ENCODE results near the gene UROC1.
"Not testable (repeated sequence)": the region's sequence is repeated elsewhere in the genome, so short reads cannot be mapped to it uniquely, and the experiment has no call there.

Gene UROC1

DNA sequence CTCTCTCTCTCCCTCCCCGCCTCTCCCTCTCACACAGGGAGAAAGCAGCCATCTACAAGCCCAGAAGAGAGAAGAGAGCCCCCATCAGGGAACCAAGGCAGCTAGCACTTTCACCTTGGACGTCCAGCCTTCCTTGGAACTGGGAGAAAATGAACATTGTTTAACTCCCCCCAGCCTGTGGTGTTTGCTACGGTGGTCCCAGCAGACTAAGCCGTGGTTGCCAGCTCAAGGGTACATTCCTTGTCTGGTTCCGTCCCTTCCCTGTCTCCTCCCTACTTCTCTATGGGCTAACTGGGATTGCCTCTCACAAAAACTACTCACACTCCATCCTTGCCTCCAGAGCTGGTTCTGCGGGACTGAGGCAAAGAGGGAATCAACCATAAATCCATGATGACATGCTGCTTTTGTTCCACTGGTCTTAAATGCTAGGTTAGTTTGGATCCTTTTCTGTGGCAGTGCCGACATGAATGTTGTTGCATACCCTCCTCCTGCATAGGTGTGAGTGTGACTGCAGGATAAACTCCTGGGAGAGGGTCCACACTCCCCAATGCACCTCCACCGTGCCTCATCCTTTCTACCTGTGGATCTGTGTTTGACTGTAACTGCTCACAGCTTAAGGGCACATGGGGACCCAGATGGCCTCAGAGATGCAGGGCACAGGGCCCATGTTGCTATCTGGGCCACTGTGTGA is 29.1 kb upstream of the UROC1 start:
- no peak for DNase-seq

- no peak for DNase-seq
Observed at GRCh38 chr3:126546013-126546412, 28.4 kb upstream of the UROC1 start.

GRCh38 chr3:126545544-126545943 is 28.0 kb upstream of the UROC1 start:
- no peak for DNase-seq

DNA sequence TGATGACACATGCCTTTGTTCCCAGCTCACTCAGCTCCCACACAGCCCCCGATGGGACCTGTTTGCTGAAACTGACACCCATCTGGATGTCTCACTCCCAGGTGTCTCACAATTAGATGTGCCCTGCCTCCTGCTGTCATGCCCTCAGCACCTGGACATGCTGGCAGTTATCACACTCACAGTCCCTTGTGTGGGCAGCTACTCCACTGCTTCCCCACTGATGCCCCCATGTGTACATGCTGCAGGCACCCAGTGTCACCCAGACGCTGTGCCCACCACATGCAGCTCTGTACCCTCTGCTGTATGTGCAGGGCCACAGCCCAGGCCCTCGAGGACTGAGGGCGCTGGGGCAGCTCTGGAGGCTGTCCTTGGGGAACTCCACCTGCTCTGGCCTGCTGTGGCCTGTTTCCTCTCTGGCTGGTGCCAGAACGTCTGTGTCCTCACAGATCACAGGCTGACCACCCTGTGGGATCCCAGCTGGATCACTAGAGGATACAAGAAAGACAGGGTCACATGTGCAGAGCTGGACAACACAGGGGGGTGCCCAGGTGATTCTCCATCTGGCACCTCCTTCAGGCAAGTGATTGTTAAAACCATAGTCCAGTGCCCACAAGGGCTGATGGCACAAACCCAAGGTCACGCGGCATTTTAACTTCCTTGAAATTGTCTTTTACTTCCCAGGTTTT is 27.2 kb upstream of the UROC1 start:
- DNase-seq: no peak

GRCh38 chr3:126543457-126544061 is 26.0 kb upstream of the UROC1 start:
- no peak for DNase-seq

DNA sequence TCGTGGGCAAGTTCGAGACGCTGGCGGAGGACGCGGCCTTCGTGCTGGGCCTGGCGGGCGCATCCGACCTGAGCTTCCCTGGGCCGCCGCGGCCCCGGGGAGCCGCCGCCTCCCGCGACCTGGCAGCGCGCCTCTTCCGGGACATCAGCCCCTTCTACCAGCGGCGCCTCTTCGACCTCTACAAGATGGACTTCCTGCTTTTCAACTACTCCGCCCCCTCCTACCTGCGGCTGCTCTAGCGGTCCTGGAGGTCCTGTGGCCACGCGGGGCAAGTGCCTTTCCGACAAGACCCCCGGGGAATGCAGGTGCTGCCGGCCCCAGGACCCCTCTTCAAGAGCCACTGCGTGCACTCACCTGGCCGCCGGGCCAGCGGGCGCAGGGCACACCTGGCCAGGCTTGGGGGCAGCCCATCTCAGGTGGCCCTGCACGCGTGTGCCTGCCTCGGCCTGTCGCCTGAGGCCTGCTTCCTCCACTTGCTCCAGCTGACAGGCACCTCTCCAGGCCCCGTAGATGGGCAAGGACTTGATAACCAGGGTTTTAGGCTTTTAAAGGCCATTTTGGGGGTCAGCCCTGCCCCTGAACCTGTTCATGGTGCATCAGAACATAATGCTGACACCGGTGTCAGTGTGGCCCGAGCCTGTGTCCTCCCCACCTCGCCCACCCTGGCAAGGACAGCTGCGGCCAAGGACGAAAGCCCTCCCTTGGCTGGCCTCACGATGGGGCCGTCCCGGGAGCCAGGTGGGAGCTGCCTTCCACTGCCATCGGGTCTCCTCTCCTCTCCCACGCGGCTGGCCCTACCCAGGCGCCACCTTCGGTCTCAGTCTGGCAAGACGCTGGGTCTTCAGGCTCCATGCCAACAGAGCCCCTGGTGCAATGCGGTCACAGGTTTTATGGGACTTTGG is 25.0 kb upstream of the UROC1 start:
- DNase-seq: no peak

DNA sequence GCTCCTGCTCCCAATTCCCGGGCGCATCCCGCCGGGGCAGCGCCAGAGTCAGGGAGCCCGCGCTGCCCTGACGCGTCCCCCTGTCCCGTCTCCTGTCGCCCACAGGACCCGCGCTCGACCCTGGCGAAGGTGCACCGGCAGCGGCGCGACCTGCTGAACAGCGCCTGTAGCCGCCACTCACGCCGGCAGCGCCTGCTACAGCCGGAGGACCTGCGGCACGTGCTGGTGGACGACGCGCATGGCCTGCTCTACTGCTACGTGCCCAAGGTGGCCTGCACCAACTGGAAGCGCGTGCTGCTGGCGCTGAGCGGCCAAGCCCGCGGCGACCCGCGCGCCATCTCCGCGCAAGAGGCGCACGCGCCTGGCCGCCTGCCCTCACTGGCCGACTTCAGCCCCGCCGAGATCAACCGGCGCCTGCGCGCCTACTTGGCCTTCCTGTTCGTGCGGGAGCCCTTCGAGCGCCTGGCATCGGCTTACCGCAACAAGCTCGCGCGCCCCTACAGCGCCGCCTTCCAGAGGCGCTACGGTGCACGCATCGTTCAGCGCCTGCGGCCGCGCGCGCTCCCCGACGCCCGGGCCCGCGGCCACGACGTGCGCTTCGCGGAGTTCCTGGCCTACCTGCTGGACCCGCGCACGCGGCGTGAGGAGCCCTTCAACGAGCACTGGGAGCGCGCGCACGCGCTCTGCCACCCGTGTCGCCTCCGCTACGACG is 24.2 kb upstream of the UROC1 start:
- DNase-seq: no peak

DNA sequence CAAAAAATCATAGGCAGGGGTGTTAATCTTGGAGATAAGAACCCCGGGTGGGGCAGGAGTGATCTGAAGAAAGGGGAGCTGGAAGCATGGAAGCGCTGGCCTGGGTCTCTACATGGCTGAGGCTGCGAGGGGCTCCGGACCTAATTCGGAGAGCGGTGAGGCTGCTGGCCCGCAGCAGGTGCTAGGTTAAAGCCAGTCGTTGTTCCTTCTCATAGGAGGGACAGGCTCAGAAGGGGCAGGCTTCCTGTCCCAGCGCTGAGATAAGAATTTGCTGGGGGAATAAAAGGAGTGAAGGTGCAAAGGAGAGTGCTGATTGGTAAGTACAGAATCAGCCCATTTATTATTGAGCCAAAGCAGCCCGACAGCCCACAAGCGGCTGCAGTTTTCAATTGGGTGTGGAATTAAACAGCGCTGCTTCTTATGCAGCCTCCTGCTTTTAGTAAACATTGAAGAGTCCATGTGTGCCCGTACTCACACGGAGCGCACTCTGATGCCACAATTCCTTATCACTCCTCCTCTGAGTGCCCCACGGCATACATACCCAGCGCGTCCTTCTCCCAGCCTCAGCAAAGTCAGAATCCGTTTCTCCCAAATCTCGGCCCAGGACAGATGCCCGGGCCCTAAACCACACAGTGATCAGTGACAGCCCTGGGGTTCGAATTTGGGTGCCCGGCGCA is 23.5 kb upstream of the UROC1 start:
- no peak for DNase-seq

GRCh38 chr3:126540342-126540849 is 22.8 kb upstream of the UROC1 start:
- DNase-seq: no peak

DNA sequence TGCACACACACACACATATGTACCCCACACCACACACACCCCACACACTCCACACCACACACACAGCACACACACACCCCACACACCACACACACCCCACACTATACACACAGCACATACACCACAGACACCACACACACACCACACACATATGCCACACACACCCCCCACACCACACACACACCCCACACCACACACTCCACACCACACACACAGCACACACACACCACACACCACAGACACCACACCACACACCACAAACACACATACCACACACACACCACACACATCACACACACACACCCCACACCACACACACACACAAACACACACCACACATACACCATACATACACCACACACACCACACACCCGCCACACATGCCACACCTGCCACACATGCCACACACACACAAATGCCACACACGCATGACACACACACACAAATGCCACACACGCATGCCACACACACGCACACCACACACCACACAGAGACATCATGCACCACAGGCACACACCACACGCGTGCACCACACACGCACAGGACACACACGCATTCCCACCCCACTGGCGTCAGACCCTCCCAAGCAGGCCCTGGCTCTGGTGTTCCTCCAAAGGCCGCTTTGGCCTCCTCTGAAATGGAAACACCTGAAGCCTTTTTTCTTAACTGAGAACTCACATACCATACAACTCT is 22.1 kb upstream of the UROC1 start:
- DNase-seq: no peak

DNA sequence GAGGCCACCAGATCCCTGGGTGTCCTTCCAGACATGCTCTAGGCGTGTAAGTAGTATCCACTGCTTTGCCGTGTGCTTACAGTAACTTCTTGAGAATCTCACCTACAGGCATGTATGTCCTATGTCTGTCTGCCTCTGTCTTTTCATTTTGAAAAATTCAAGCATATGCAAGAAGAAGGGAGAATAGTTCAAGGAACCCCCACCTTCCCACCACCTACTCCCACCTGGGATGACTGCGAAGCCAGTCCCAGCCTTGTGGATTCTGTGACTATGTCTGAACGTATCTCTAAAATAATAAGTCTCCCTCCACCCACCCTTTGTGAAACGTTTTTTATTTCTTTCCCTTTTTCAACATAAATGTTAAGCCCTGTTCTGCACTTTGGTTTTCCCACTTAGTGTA is 21.4 kb upstream of the UROC1 start:
- DNase-seq: no peak

DNA sequence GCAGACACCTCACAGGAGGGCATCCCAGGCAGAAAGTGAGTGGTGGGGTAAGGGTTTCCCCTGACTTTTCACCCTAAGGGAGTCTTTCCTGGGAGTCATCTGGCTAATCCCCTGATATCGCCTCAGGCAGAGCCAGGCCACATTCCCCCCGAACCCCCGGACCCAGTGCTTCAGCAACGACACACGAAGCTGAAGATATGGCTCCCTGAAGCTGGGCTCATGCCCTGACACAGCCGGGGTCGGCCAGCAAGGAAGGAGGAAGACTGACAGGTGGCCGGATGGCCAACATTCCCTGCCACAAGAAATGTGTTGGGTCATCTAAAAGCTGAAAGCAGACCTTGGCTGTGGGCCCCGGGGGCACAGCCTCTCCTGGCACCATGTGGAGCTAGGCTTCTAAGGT is 20.7 kb upstream of the UROC1 start:
- DNase-seq: no peak

DNA sequence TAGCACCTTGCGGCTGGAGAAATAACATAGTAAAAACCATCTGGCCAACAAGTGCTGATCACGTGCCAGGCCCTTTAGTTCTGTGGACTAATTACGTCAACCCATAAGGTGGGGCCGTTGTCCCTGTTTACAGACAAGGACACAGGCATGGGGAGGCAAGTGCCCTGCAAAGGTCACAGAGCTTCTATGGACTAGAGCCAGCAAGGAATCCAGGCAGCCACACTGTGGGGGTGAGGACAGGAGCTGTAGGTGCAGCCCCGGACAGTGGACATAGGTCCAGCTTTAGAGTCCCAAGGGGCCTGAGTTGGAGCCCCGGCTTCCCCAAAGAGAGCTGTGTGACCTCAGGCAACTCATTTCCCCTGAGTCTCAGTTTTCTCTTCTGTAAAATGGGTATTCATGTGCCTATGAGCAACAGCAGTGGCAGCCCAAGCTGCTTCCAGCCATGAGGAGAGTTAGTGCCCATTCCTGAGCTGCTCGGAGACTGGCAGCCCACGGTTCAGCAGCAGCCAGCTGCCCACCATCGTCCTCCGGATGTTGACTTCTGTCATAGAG is 20.2 kb upstream of the UROC1 start:
- DNase-seq: no peak

DNA sequence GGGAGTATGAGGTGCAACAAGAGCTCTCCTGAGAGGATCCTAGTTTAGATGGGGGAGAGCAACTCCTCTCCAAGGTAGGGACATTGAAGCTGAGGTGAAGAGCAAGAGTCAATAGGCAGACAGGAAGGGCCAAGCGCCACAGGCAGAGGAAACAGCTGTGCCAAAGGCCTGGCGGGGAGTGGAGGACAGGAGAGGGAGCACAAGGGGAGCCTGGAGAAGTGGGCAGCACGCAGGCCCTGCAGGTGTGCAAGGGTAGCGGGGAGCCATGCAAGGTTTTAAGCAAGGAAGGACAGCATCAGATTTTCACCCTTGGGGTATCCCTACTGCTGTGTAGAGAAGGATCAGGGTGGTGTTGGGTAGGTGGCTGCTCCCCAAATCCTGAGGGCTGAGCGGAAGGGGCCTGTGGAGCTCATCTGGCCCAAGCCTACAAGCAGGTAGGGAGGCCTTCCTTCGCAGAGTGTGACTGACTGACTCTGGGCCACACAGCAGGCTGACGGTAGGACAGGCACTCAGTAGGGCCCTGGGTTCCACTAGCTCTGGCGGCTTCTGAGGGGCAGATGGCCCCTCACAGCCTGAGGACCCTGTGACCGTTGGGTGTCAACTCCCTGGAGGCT is 19.6 kb upstream of the UROC1 start:
- no peak for DNase-seq

GRCh38 chr3:126536126-126536525 is 18.6 kb upstream of the UROC1 start:
- DNase-seq: no peak

GRCh38 chr3:126535636-126536035 is 18.1 kb upstream of the UROC1 start:
- no peak for DNase-seq

DNA sequence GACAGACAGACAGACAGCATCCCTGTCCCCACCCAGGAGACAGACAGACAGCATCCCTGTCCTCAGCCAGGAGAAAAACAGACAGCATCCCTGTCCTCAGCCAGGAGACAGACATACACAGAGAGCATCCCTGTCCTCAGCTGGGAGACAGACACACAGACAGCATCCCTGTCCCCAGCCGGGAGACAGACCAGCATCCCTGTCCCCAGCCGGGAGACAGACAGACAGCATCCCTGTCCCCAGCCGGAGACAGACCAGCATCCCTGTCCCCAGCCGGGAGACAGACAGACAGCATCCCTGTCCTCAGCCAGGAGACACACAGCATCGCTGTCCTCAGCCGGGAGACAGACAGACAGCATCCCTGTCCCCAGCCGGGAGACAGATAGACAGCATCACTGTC is 17.1 kb upstream of the UROC1 start:
- not testable (repeated sequence) for DNase-seq

- DNase-seq: no peak
Observed at GRCh38 chr3:126533506-126533905, 15.9 kb upstream of the UROC1 start.

- no peak for DNase-seq
Observed at GRCh38 chr3:126531051-126531330, 13.4 kb upstream of the UROC1 start.

- DNase-seq: no peak
Observed at GRCh38 chr3:126530171-126531050, 12.8 kb upstream of the UROC1 start.

Measured in stimulated activated naive CD4-positive, alpha-beta T cell (primary cell).